A204.1 (cell line): ENCODE data around the gene COX14.
"Not testable (repeated sequence)": the region's sequence is repeated elsewhere in the genome, so short reads cannot be mapped to it uniquely, and the experiment has no call there.

Experiments
- FAIRE-seq: peaks from 2 replicates; lab custom pipeline; 2012; peaks lifted over from hg19 to GRCh38; lab: Jason Lieb, UNC

The COX14 gene

GRCh38 chr12:50107416-50108268 lies 4.4 kb upstream of the COX14 start:
- no peak for FAIRE-seq

GRCh38 chr12:50109319-50109718 lies 2.7 kb upstream of the COX14 start:
- no peak for FAIRE-seq

GRCh38 chr12:50110127-50110761 lies 1.8 kb upstream of the COX14 start:
- FAIRE-seq: no peak

- no peak for FAIRE-seq
Observed at GRCh38 chr12:50110762-50111351, 1.2 kb upstream of the COX14 start.

GRCh38 chr12:50111395-50111692 lies 692 bp upstream of the COX14 start:
- no peak for FAIRE-seq

- FAIRE-seq: no peak
Observed at GRCh38 chr12:50112456-50113218, 601 bp downstream of the COX14 start.

GRCh38 chr12:50117057-50117622 lies 5.1 kb downstream of the COX14 start:
- FAIRE-seq: no peak

GRCh38 chr12:50119387-50119786 lies 7.4 kb downstream of the COX14 start:
- no peak for FAIRE-seq

- no peak for FAIRE-seq
Observed at GRCh38 chr12:50120521-50120920, 8.5 kb downstream of the COX14 start.

GRCh38 chr12:50120953-50121352 lies 8.9 kb downstream of the COX14 start:
- FAIRE-seq: no peak

GRCh38 chr12:50121641-50122040 lies 9.6 kb downstream of the COX14 start:
- no peak for FAIRE-seq

- FAIRE-seq: no peak
Observed at GRCh38 chr12:50123203-50123602, 11.2 kb downstream of the COX14 start.

GRCh38 chr12:50127546-50127945 lies 15.5 kb downstream of the COX14 start:
- no peak for FAIRE-seq

- FAIRE-seq: no peak
Observed at GRCh38 chr12:50129290-50129689, 17.3 kb downstream of the COX14 start.

GRCh38 chr12:50132505-50133135 lies 20.6 kb downstream of the COX14 start:
- no peak for FAIRE-seq

- no peak for FAIRE-seq
Observed at GRCh38 chr12:50142993-50143392, 31.0 kb downstream of the COX14 start.

GRCh38 chr12:50145439-50145838 lies 33.4 kb downstream of the COX14 start:
- FAIRE-seq: no peak

GRCh38 chr12:50147281-50147680 lies 35.2 kb downstream of the COX14 start:
- FAIRE-seq: no peak

GRCh38 chr12:50148011-50148410 lies 36.0 kb downstream of the COX14 start:
- FAIRE-seq: not testable (repeated sequence)

- no peak for FAIRE-seq
Observed at GRCh38 chr12:50149311-50149710, 37.3 kb downstream of the COX14 start.

- FAIRE-seq: no peak
Observed at GRCh38 chr12:50151047-50151687, 39.1 kb downstream of the COX14 start.
